SU-DHL-6 (cell line): ENCODE results near the gene DPP10.

ENCODE experiments used
- H2AFZ ChIP-seq: fragments of 200-600 bp; sonication (generic); 2 replicates; pipeline ENCODE4 v1.6.1; 2014; ENCODE audit warnings: low read depth, mild to moderate bottlenecking, moderate library complexity, mixed read lengths, antibody characterized with exemption, low read length; ENCODE audit not compliant: severe bottlenecking
- H3F3A ChIP-seq: fragments of 200-600 bp; shearing (Covaris generic); 2 replicates; pipeline ENCODE4 v1.6.0; 2016; ENCODE audit warnings: antibody characterized with exemption, mild to moderate bottlenecking; ENCODE audit not compliant: insufficient read depth
- H3K27ac ChIP-seq: fragments of 200-600 bp; sonication (generic); 2 replicates; pipeline ENCODE4 v1.5.1; 2016; ENCODE audit warnings: low read depth, mild to moderate bottlenecking, low read length, moderate library complexity, mixed read lengths
- H3K27me3 ChIP-seq: fragments of 200-600 bp; sonication (generic), shearing (Covaris generic); 2 replicates; pipeline ENCODE4 v1.6.0; 2014; ENCODE audit warnings: mild to moderate bottlenecking, low read length
- H3K36me3 ChIP-seq: fragments of 200-600 bp; sonication (generic); 2 replicates; pipeline ENCODE4 v1.6.1; 2014; ENCODE audit warnings: mild to moderate bottlenecking, low read length, mixed read lengths
- H3K4me2 ChIP-seq: fragments of 300-600, 200-600 bp; shearing (Covaris generic), sonication (generic); 2 replicates; pipeline ENCODE4 v1.6.0; 2014; ENCODE audit warnings: low read length, low read depth, mild to moderate bottlenecking; ENCODE audit not compliant: poor library complexity, severe bottlenecking
- H3K4me3 ChIP-seq: fragments of 200-600 bp; sonication (generic); 2 replicates; pipeline ENCODE4 v1.5.1; 2014; ENCODE audit warnings: antibody characterized with exemption, low read length, mild to moderate bottlenecking, mixed read lengths; ENCODE audit not compliant: insufficient read depth, poor library complexity, severe bottlenecking
- H3K79me2 ChIP-seq: fragments of 200-600 bp; sonication (generic); 2 replicates; pipeline ENCODE4 v1.6.1; 2014; ENCODE audit warnings: mild to moderate bottlenecking, low read length, moderate library complexity; ENCODE audit not compliant: insufficient read depth
- H3K9ac ChIP-seq: fragments of 200-600 bp; sonication (generic); 2 replicates; pipeline ENCODE4 v1.7.0; 2014; ENCODE audit warnings: mild to moderate bottlenecking, low read length
- H3K9me2 ChIP-seq: fragments of 200-600 bp; sonication (generic); replicated peaks from 2 replicates; pipeline ENCODE4 v1.6.1; 2014; ENCODE audit warnings: low read length; ENCODE audit not compliant: insufficient read depth
- H3K9me3 ChIP-seq: fragments of 200-600 bp; sonication (generic); 2 replicates; pipeline ENCODE4 v1.6.1; 2014; ENCODE audit warnings: low read length, mixed read lengths; ENCODE audit not compliant: insufficient read depth
- H4K20me1 ChIP-seq: fragments of 200-600 bp; sonication (generic); 2 replicates; pipeline ENCODE4 v1.6.1; 2014; ENCODE audit warnings: low read depth, mild to moderate bottlenecking, antibody characterized with exemption, low read length, moderate library complexity, mixed read lengths
- CTCF ChIP-seq: fragments of 200-600 bp; sonication (generic); IDR thresholded peaks from one replicate; pipeline ENCODE4 v1.5.1; 2017; ENCODE audit warnings: antibody characterized with exemption, mild to moderate bottlenecking, low read length, moderate library complexity; ENCODE audit not compliant: insufficient read depth, poor library complexity, severe bottlenecking
- EZH2phosphoT487 ChIP-seq: fragments of 200-600 bp; sonication (generic), shearing (Covaris generic); conservative IDR thresholded peaks from 2 replicates; pipeline ENCODE4 v1.6.1; 2018; ENCODE audit warnings: mild to moderate bottlenecking, antibody characterized with exemption, low read length, moderate library complexity, mixed read lengths

DPP10 gene

GRCh38 chr2:114542695-114543094 is 100.3 kb downstream of the DPP10 start:
- Histone ChIP-seq H2AFZ (no peak overlapping the region), H3K79me2 (no peaks in the 10 kb centered on the region), H3K9me3 (no peaks in the 10 kb centered on the region), H3K27me3 (no peaks in the 10 kb centered on the region), H3K4me3 (no peak overlapping the region), H3K4me2 (no peak overlapping the region), H4K20me1 (no peaks in the 10 kb centered on the region), H3K36me3 (no peaks in the 10 kb centered on the region), H3K27ac (no peak overlapping the region), H3K9ac (no peak overlapping the region), H3K9me2 (no peaks in the 10 kb centered on the region), H3F3A (no peaks in the 10 kb centered on the region)
- TF ChIP-seq EZH2phosphoT487 (no peak), CTCF (no peak)

- no peak overlapping the region for H3K4me3 ChIP-seq
- H3K79me2 ChIP-seq: no peaks in the 10 kb centered on the region
- no peaks in the 10 kb centered on the region for H3K27me3 ChIP-seq
- no peak overlapping the region for H3K4me2 ChIP-seq
- H3K9me3 ChIP-seq: no peaks in the 10 kb centered on the region
- no peak overlapping the region for H3K27ac ChIP-seq
- H3F3A ChIP-seq: no peaks in the 10 kb centered on the region
- no peaks in the 10 kb centered on the region for H4K20me1 ChIP-seq
- H3K9me2 ChIP-seq: no peaks in the 10 kb centered on the region
- H3K9ac ChIP-seq: no peak overlapping the region
- no peak for TF ChIP-seq EZH2phosphoT487
- TF ChIP-seq CTCF: no peak
- H3K36me3 ChIP-seq: no peaks in the 10 kb centered on the region
- no peak overlapping the region for H2AFZ ChIP-seq
Observed at GRCh38 chr2:114543236-114543766, 100.9 kb downstream of the DPP10 start.

GRCh38 chr2:114545052-114545451 is 102.6 kb downstream of the DPP10 start:
- TF ChIP-seq CTCF (no peak), EZH2phosphoT487 (no peak)
- Histone ChIP-seq H3K9me2 (no peaks in the 10 kb centered on the region), H3F3A (no peaks in the 10 kb centered on the region), H3K9me3 (no peaks in the 10 kb centered on the region), H3K36me3 (no peaks in the 10 kb centered on the region), H3K79me2 (no peaks in the 10 kb centered on the region), H3K27me3 (no peaks in the 10 kb centered on the region), H2AFZ (no peak overlapping the region), H3K9ac (no peak overlapping the region), H3K4me2 (no peak overlapping the region), H3K27ac (no peak overlapping the region), H4K20me1 (no peaks in the 10 kb centered on the region), H3K4me3 (no peak overlapping the region)
